SJCRH30 (cell line): ENCODE results near the gene MRPS9. TPM values are rescaled to one million over a fixed set of nuclear protein-coding genes. Genes with fewer than 3 reads are reported as not detected.

ENCODE experiments used
- DNase-seq, 2 experiments: peaks; one replicate each; pipeline ENCODE4 v3.0.0-alpha.2; 2015 to 2020
- H3K27ac ChIP-seq: fragments of 250-450 bp; sonication (Bioruptor Pico); 2 replicates; pipeline ENCODE4 v1.5.1; 2020; ENCODE audit warnings: mild to moderate bottlenecking, moderate library complexity
- H3K27me3 ChIP-seq: fragments of 250-450 bp; sonication (Bioruptor Pico); 2 replicates; pipeline ENCODE4 v1.5.1; 2020; ENCODE audit warnings: mild to moderate bottlenecking, moderate library complexity
- H3K36me3 ChIP-seq: fragments of 250-450 bp; sonication (Bioruptor Pico); 2 replicates; pipeline ENCODE4 v1.5.1; 2020; ENCODE audit warnings: mild to moderate bottlenecking, moderate library complexity
- H3K4me1 ChIP-seq: fragments of 250-450 bp; sonication (Bioruptor Pico); 2 replicates; pipeline ENCODE4 v1.5.1; 2020; ENCODE audit warnings: mild to moderate bottlenecking, moderate library complexity
- H3K4me3 ChIP-seq: fragments of 250-450 bp; sonication (Bioruptor Pico); 2 replicates; pipeline ENCODE4 v1.5.1; 2020; ENCODE audit warnings: mild to moderate bottlenecking, moderate library complexity
- H3K9me3 ChIP-seq: fragments of 250-450 bp; sonication (Bioruptor Pico); replicated peaks from 2 replicates; pipeline ENCODE4 v1.5.1; 2020; ENCODE audit warnings: mild to moderate bottlenecking, moderate library complexity
- total RNA-seq: library from RNA; depleted of rRNA; stranded (reverse); fragments of >200 nt; shearing (Covaris generic); gene quantifications from 2 replicates; pipeline ENCODE4 v1.2.3, GENCODE V29; 2014; rRNA removed

Gene MRPS9
- total RNA-seq, 1 experiment from 2014 or later: 54.5 TPM

DNA sequence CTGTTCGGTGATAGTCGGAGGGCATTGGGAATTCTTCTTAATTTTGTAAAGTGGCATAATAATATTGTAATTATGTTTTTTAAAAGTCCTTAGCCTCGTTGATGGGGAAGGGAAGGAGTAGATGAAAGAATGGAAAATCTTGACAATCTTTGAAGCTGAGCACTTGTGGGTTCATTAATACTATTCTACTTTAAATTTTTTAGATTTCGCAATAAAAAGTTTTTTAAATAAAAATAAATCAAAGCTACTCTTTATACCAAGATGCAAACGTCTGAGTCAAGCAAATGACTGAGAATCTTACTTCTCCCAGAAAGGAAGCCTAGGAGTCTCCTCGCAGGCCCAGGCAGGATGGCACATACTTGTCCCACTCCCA, 105.2 kb downstream of the MRPS9 start:
- H3K27ac ChIP-seq: no peak overlapping the region
- no peaks in the 10 kb centered on the region for H3K27me3 ChIP-seq
- H3K9me3 ChIP-seq: no peaks in the 10 kb centered on the region; the same call in 1 of the 2 replicates
- peaks cover 21% of the 10 kb centered on the region for H3K4me1 ChIP-seq
- no peak for DNase-seq
- no peak overlapping the region for H3K4me3 ChIP-seq
- H3K36me3 ChIP-seq: no peaks in the 10 kb centered on the region

DNA sequence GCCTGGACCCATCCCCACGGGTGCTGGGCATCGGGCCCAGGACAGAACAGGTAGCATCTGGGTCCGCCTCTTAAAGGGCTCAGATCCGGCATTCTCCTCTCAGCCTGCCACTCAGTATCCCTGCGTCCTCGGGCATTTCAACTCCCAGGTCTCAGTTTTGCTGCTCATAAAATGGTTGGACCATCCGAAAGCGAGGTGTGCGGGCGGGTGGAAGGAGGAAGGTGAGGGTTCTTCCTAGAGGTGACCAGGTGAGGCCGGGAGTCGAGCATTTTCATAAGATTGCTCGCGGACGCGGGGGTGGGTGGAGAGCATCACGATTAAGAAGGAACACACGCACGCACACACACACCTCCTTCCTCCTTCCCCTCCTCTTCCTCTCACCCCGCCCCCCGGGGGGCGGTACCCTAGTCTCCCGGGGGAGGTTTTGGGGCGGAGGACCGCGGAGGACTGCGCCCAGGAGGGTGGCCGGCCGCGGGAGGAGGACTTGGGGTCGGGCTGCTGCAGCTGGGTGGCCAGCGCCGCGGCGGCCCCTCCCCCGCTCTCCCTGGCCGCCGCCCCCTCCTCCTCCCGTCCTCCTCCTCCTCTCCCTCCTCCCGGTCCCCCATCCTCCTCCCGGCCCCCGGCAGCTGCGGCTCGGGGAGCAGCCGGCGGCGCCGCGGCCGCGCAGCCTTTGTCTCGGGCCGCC, 105.7 kb downstream of the MRPS9 start:
- Histone ChIP-seq H3K4me3 (no peak overlapping the region), H3K27me3 (no peaks in the 10 kb centered on the region), H3K36me3 (no peaks in the 10 kb centered on the region), H3K9me3 (no peaks in the 10 kb centered on the region; the same call in 1 of the 2 replicates), H3K27ac (no peak overlapping the region), H3K4me1 (peaks cover 21% of the 10 kb centered on the region)
- DNase-seq: no peak

DNA sequence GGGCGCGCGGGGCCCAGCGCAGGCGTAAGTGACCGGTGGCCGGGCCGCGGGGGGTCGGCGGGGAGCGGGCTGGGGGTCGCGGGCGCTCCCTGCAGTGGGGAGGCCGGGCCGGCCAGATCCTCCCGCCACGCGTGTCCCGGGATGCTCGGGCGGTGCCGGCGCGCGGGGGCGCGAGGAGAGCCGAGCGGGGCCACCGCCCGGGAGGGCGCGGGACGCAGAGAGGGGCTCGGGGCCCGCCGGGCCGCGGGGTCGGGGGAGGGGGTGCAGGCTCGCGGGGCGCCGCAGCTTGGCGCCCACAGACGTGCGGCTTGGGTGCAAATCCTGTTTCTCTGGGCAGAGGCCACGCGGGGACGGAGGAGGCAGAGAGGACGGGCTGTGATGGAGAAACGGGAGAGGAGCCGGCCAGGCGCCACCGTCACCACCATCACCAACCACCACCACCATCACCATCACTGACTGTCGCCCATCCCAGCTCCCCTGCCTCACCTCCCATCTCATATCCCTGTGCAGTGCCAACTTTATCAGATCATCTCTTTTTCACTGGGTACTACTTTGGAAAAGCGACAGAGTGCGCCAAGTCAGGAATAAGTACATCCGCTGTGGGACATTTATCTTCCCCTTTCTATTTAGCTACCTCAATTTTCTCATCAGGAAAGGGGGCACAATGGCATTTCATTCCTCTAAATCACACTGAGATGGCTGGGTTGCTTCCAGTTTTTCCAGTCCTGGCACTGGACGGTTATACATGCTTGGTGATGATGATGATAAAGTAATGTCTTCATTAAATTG, 106.5 kb downstream of the MRPS9 start:
- DNase-seq: no peak
- no peak overlapping the region for H3K4me3 ChIP-seq
- no peaks in the 10 kb centered on the region for H3K36me3 ChIP-seq
- no peak overlapping the region for H3K27ac ChIP-seq
- peaks cover 14% of the 10 kb centered on the region for H3K4me1 ChIP-seq
- H3K27me3 ChIP-seq: no peaks in the 10 kb centered on the region
- no peaks in the 10 kb centered on the region for H3K9me3 ChIP-seq

DNA sequence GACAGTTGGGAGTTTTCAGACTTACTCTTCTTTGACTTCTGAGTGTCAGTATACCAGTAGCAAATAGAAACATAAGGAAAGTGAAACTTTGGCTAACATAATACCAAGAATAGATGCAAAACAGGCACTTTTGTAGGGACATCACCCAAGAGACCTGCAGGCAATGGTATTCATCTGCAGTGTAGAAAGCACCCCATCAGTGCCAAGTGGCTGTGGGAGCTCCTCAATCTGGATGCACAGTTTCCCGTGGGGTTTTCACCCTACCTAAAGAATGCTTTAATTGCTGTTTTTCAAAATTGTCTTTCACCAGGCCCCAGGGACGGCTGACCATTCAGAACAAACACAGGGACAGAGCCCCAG, 107.1 kb downstream of the MRPS9 start:
- no peak for DNase-seq
- Histone ChIP-seq H3K4me3 (no peak overlapping the region), H3K27me3 (no peaks in the 10 kb centered on the region), H3K9me3 (no peaks in the 10 kb centered on the region), H3K4me1 (peaks cover 8% of the 10 kb centered on the region), H3K36me3 (no peaks in the 10 kb centered on the region), H3K27ac (no peak overlapping the region)

DNA sequence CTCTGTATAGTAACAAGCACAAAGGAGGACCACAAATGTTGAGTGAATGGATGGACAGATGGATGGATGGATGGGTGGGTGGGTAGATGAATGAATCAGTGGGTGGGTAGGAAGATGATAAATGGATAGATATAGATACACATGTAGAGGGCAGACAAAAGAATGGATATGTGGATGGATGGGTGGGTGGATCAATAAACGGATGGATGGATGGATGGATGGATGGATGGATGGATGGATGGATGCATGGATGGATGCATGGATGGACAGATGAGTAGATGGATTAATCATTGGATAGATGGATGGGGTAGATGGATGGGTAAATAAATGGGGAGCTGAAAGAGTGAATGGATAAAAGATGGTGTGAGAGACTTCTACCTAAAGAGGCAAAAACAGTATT, 111.4 kb downstream of the MRPS9 start:
- no peak overlapping the region for H3K27ac ChIP-seq
- no peak overlapping the region for H3K4me3 ChIP-seq
- H3K36me3 ChIP-seq: no peaks in the 10 kb centered on the region
- no peaks in the 10 kb centered on the region for H3K9me3 ChIP-seq
- H3K27me3 ChIP-seq: no peaks in the 10 kb centered on the region
- no peak for DNase-seq
- no peaks in the 10 kb centered on the region for H3K4me1 ChIP-seq

Other genes starting within 250 kb of the MRPS9 start
- gene POU3F3, start 184.0 kb upstream of the MRPS9 start, total RNA-seq: 2.3 and 2.4 TPM in 2 replicates
- gene GPR45, start 203.7 kb downstream of the MRPS9 start, total RNA-seq: 0.13 and 0.43 TPM in 2 replicates